ENCODE results near the gene HBA1.
"Not testable (repeated sequence)": the region's sequence is repeated elsewhere in the genome, so short reads cannot be mapped to it uniquely, and the experiment has no call there.

Gene HBA1

DNA sequence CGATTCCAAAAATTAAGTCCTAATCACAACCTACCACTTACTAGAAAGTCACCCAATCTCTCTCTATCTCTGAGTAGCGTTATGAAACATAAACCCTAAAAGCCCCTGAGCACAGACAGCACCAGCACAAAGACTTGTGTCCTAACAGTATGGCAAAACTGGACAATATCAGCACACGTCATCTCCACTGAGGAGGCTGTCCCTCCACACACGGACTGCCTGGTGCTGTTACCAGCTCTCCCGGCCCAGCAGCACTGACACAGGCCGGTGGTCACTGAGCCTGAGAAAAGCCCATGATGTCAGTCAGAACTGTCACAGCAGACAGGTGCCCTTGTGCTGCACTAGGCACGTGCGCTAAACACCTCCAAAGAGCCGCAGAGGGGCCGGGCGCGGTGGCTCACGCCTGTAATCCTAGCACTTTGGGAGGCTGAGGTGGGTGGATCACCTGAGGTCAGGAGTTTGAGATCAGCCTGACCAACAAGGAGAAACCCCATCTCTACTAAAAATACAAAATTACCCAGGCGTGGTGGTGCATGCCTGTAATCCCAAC is 35.2 kb downstream of the HBA1 start:
- not testable (repeated sequence) for DNase-seq

DNA sequence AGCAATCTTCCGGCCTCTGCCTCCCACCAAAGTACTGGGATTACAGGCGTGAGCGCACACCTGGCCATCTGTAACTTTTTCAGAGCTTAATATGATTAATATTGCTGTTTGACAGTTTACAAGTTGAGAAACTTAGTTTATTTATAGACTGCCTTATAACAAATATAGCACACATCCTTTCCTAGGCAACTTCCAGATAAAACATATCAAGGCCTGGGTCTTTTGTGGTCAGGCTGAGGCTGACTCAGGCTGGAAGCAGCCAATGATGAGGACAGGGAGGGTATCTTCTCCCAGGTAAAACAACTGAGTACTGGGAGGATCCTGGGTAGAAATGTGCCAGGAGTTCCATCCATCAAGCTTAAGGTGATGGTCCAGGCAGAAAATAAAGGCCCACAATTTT is 36.5 kb downstream of the HBA1 start:
- DNase-seq, result no peak

DNA sequence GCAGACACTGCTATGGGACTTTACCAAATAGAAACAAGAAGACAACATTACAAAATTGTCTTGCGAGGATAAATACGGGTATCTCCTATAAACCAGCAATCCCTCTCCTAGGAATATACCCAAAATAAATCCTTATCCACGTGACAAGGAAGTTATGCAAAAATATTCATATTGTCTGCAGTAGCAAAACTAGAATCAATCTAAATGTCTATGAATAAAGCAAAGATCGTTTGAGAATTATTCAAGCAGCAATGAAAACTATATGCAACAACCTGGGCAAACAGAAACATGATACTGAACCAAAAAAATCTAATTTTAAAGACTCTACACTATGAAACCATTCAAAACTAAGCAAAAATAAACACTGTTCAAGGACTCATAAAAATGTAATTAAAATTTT is 43.5 kb downstream of the HBA1 start:
- DNase-seq, result no peak

Data from activated CD8-positive, alpha-beta memory T cell treated with anti-CD3 and anti-CD28 coated beads, Interleukin-2, amount 50 U/mL, for 48 hours (primary cell).